GM10266 (cell line): ENCODE results near the gene SNRPB.

Source experiments
- DNase-seq: peaks from one replicate; pipeline ENCODE4 v3.0.0; 2012; ENCODE audit errors: extremely low spot score
- TF ChIP-seq, protein P1 (sequence below): IDR thresholded peaks from 2 replicates; pipeline ENCODE4 v1.5.1; 2012; ENCODE audit warnings: mild to moderate bottlenecking, low read depth; ENCODE audit not compliant: control insufficient read depth, insufficient read depth; ENCODE audit errors: missing control alignments

SNRPB gene

GRCh38 chr20:2449386-2449785 lies 21.2 kb downstream of the SNRPB start:
- TF ChIP-seq, protein P1, sequence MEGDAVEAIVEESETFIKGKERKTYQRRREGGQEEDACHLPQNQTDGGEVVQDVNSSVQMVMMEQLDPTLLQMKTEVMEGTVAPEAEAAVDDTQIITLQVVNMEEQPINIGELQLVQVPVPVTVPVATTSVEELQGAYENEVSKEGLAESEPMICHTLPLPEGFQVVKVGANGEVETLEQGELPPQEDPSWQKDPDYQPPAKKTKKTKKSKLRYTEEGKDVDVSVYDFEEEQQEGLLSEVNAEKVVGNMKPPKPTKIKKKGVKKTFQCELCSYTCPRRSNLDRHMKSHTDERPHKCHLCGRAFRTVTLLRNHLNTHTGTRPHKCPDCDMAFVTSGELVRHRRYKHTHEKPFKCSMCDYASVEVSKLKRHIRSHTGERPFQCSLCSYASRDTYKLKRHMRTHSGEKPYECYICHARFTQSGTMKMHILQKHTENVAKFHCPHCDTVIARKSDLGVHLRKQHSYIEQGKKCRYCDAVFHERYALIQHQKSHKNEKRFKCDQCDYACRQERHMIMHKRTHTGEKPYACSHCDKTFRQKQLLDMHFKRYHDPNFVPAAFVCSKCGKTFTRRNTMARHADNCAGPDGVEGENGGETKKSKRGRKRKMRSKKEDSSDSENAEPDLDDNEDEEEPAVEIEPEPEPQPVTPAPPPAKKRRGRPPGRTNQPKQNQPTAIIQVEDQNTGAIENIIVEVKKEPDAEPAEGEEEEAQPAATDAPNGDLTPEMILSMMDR = no peak

GRCh38 chr20:2446845-2447244 lies 23.7 kb downstream of the SNRPB start:
- TF ChIP-seq, protein P1 = no peak
- no peak for DNase-seq

More at GRCh38 chr20:2449386-2449785, 21.2 kb downstream of the SNRPB start:
- DNase-seq = no peak

- no peak for DNase-seq
Measured at GRCh38 chr20:2431185-2431584, 39.4 kb downstream of the SNRPB start.

DNA sequence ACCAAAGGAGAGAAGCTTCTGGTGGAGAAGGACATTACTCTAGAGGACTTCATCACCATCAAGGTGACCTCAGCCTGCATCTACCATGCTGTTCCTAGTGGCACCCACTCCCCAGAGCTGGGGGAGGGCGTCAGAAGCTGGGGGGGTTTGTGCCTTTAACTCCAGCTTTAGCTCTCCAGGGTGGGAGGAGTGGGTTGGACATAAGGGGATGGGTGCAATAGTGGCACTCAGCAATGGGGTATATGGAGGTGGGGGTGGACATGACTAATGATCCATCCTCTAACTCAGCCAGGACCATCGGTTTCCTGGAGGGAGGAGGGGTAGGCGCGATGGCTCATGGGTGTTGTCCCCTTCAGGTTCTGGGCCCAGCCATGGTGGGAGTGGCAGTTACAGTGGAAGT lies 40.1 kb downstream of the SNRPB start:
- DNase-seq = no peak
- TF ChIP-seq, protein P1 = no peak

More at GRCh38 chr20:2431185-2431584, 39.4 kb downstream of the SNRPB start:
- TF ChIP-seq, protein P1 = no peak

DNA sequence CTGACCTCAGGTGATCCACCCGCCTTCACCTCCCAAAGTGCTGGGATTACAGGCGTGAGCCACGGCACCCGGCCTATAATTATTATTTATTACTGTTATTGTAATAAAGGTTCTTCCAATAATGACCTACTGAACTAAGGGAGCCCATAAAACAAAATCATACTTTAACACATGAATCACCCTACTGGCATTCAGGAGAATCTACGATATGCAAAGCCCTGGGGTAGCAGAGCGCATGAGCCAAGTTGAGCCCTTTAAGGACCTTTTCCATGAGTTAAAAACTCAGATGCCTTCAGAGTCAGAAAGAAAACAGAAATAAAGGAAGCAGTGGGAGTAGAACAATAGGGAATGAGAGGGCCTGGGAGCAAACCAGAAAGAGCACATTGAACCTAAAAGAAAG lies 41.5 kb downstream of the SNRPB start:
- TF ChIP-seq, protein P1 = no peak
- DNase-seq = no peak

- no peak for DNase-seq
- TF ChIP-seq, protein P1 = no peak
Measured at GRCh38 chr20:2421247-2421646, 49.3 kb downstream of the SNRPB start.

DNA sequence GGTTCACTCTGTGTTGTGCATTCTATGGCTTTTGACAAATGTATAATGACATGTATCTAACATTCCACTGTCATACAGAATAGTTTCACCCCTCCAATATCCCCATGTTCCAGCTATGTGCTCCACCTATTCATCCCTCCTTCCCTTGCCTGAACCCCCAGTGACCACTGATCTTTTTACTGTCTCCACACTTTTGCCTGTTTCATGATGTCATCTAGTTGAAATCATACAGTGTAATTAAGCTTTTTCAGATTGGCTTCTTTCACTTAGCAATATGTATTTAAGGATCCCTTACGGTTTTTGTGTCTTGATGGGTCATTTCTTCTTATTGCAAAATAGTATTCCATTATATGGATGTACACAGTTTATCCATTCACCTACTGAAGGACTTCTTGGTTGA lies 50.1 kb downstream of the SNRPB start:
- TF ChIP-seq, protein P1 = no peak

DNA sequence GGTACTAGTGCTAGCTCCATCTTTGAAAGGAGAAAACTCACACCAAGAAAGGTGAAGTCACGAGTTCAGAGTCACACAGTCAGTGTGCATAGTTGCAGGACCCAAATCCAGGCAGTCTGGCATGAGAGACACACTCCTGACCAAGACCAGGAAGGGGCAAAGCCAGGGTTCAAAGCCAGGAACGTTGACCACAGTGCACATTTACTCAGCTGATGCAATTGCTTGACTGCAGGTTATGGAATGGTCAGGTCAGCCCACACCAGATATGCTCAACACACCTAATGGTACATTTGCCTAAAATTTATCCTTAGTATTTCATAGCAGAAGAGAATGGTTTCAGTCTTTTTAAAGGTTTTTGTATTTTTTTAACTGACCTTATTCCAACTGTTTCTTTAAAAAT lies 52.2 kb downstream of the SNRPB start:
- no peak for DNase-seq
- TF ChIP-seq, protein P1 = no peak

More for the DNA sequence above, 50.1 kb downstream of the SNRPB start:
- DNase-seq = no peak
